ENCODE measurements around the gene FANCC. TPM values are rescaled to one million over a fixed set of nuclear protein-coding genes. Genes with fewer than 3 reads are reported as not detected.
A peak's percentile ranks its signal among the peaks of the same experiment; 100 is the strongest.

The FANCC gene
- total and polyA plus RNA-seq, 11 donors, result 2.4 to 6.2 (median 4.2) TPM

- ATAC-seq, result no peak
- no peak overlapping the region for H3K4me3 ChIP-seq
- H3K9me3 ChIP-seq, result no peaks in the 10 kb centered on the region
- no peak for DNase-seq
- H3K27me3 ChIP-seq, result no peaks in the 10 kb centered on the region
- no peak overlapping the region for H3K27ac ChIP-seq
- intact Hi-C loops (cut with DNase I), result no loop called here
- no peak for TF ChIP-seq CTCF (IDR thresholded peaks at IDR 0.05)
- TF ChIP-seq POLR2A (IDR thresholded peaks at IDR 0.05), result no peak
- H3K36me3 ChIP-seq, result no peaks in the 10 kb centered on the region
- WGBS, 4 donors, result 59 to 65% (median 63%) methylated on average over 1 of the region's 1 CpG
- H3K4me1 ChIP-seq, result peaks cover 0 to 36% (median 23%) of the 10 kb centered on the region in 12 donors
Measured at GRCh38 chr9:95192631-95193030, 124.9 kb downstream of the FANCC start.

GRCh38 chr9:95190413-95190812 lies 127.1 kb downstream of the FANCC start:
- no peak for DNase-seq
- no peak for TF ChIP-seq POLR2A (IDR thresholded peaks at IDR 0.05)
- no peak for TF ChIP-seq CTCF (IDR thresholded peaks at IDR 0.05)
- Histone ChIP-seq H3K36me3 (no peaks in the 10 kb centered on the region), H3K4me1 (peaks cover 0 to 26% (median 19%) of the 10 kb centered on the region in 12 donors), H3K9me3 (no peaks in the 10 kb centered on the region), H3K4me3 (no peak overlapping the region), H3K27ac (peak overlapping the region in 3 of 12 donors; percentile 56 to 70 (median 58)), H3K27me3 (no peaks in the 10 kb centered on the region)
- no peak for ATAC-seq
- intact Hi-C loops (cut with DNase I), result no loop called here
- 93 to 97% (median 96%) methylated on average over 4 of the region's 4 CpGs for WGBS, 4 donors

GRCh38 chr9:95189251-95190098 lies 128.0 kb downstream of the FANCC start:
- intact Hi-C loops (cut with DNase I), result no loop called here
- Histone ChIP-seq H3K9me3 (no peaks in the 10 kb centered on the region), H3K36me3 (no peaks in the 10 kb centered on the region), H3K27ac (peak overlapping the region in 11 of 12 donors; percentile 5 to 82 (median 58)), H3K4me3 (peak overlapping the region in 6 of 12 donors; percentile 5 to 38 (median 16)), H3K27me3 (no peaks in the 10 kb centered on the region), H3K4me1 (peaks cover 0 to 26% (median 19%) of the 10 kb centered on the region in 12 donors)
- peak in 3 of 5 donors; percentile 35 to 80 (median 57) for DNase-seq
- ATAC-seq, result peak; percentile 85 to 94 (median 88)
- 40 to 50% (median 44%) methylated on average over 7 of the region's 7 CpGs for WGBS, 4 donors
- TF ChIP-seq CTCF (IDR thresholded peaks at IDR 0.05) (no peak), POLR2A (IDR thresholded peaks at IDR 0.05) (no peak)

- Histone ChIP-seq H3K36me3 (no peaks in the 10 kb centered on the region), H3K27ac (peak overlapping the region in 9 of 12 donors; percentile 8 to 82 (median 62)), H3K4me1 (peaks cover 0 to 26% (median 19%) of the 10 kb centered on the region in 12 donors), H3K4me3 (peak overlapping the region in 2 of 12 donors; percentile 5 to 30), H3K27me3 (no peaks in the 10 kb centered on the region), H3K9me3 (no peaks in the 10 kb centered on the region)
- ATAC-seq, result peak; percentile 29 to 69 (median 48)
- intact Hi-C loops (cut with DNase I), result no loop called here
- DNase-seq, result no peak
- TF ChIP-seq POLR2A (IDR thresholded peaks at IDR 0.05), result no peak
- no peak for TF ChIP-seq CTCF (IDR thresholded peaks at IDR 0.05)
- WGBS, 4 donors, result 37 to 50% (median 47%) methylated on average over 4 of the region's 4 CpGs
Measured at GRCh38 chr9:95188459-95188858, 129.1 kb downstream of the FANCC start.
